Spleen (tissue), 11 donors: ENCODE data around the gene MDM4. TPM values are rescaled to one million over a fixed set of nuclear protein-coding genes. Genes with fewer than 3 reads are reported as not detected.

Source experiments
- DNase-seq: peaks from one replicate; pipeline ENCODE4 v3.0.0-alpha.2; 2020
- H3K27ac ChIP-seq, 8 donors: fragments of 200-600 bp; sonication (generic) in 7 of 8; 1 replicate in 4 of 8; 2 replicates in 4 of 8; pipeline versions ENCODE4 v1.5.0 to v1.8.0; 2016 to 2021; ENCODE audit warnings: inconsistent platforms in 4 of 8, mild to moderate bottlenecking in 4 of 8, moderate library complexity in 1 of 8
- H3K27me3 ChIP-seq, 7 donors: fragments of 200-600 bp; sonication (generic) in 6 of 7; replicated peaks in 1 of 7; 1 replicate in 4 of 7; 2 replicates in 3 of 7; pipeline versions ENCODE4 v1.5.0 to v1.8.0; 2016 to 2021; ENCODE audit warnings: inconsistent platforms in 3 of 7, mild to moderate bottlenecking in 1 of 7
- H3K36me3 ChIP-seq, 6 donors: fragments of 200-600 bp; sonication (generic) in 5 of 6; 1 replicate in 4 of 6; 2 replicates in 2 of 6; pipeline versions ENCODE4 v1.5.0 to v1.8.0; 2016 to 2021; ENCODE audit warnings: inconsistent platforms in 2 of 6
- H3K4me1 ChIP-seq, 6 donors: fragments of 200-600 bp; sonication (generic) in 5 of 6; 1 replicate in 3 of 6; 2 replicates in 3 of 6; pipeline versions ENCODE4 v1.5.0 to v1.8.0; 2016 to 2021; ENCODE audit warnings: inconsistent platforms in 3 of 6
- H3K4me3 ChIP-seq, 8 donors: fragments of 200-600 bp; sonication (generic) in 7 of 8; 1 replicate in 4 of 8; 2 replicates in 4 of 8; pipeline versions ENCODE4 v1.5.0 to v1.8.0; 2016 to 2021; ENCODE audit warnings: inconsistent platforms in 4 of 8, mild to moderate bottlenecking in 4 of 8, moderate library complexity in 2 of 8
- H3K9me3 ChIP-seq, 8 donors: fragments of 200-600 bp; sonication (generic) in 7 of 8; 1 replicate in 4 of 8; 2 replicates in 4 of 8; pipeline versions ENCODE4 v1.5.0 to v1.8.0; 2016 to 2021; ENCODE audit warnings: inconsistent platforms in 4 of 8
- CTCF ChIP-seq, 11 experiments: fragments of 200-600 bp in 7 of 11; fragments of 450-650 bp in 4 of 11; sonication (generic) in 4 of 11; IDR thresholded peaks in 8 of 11; conservative IDR thresholded peaks in 3 of 11; 1 replicate in 7 of 11; 2 replicates in 4 of 11; pipeline versions ENCODE4 v1.4.0 to v1.8.0; 2016 to 2021; ENCODE audit warnings: antibody characterized with exemption in 11 of 11, inconsistent platforms in 4 of 11, mild to moderate bottlenecking in 1 of 11
- POLR2A ChIP-seq, 3 donors: fragments of 450-650 bp; IDR thresholded peaks; one replicate each; pipeline ENCODE4 v1.5.1; 2017; ENCODE audit warnings: antibody characterized with exemption in 3 of 3, mild to moderate bottlenecking in 1 of 3
- POLR2AphosphoS5 ChIP-seq, 3 donors: sonication (generic); formaldehyde crosslinking; IDR thresholded peaks; one replicate each; pipeline ENCODE4 v1.5.1; 2017; ENCODE audit warnings: antibody characterized with exemption in 3 of 3
- WGBS, 5 donors: extraction: QIAGEN DNeasy Blood & Tissue Kit in 3 of 5; methylation state at CpG; one replicate each; pipeline versions ENCODE4 v1.1.5 to v1.1.7; 2013 to 2018; 5-methylcytosine and 5-hydroxymethylcytosine counted together
- intact Hi-C: fragments of 100-400 bp; cut with DNase I; formaldehyde crosslinking; loops from one replicate; pipeline ENCODE4 v1.15.0; 2023; ENCODE audit warnings: low total_unique reads
- polyA plus RNA-seq, 3 donors: library from polyadenylated mRNA; stranded (reverse); fragments of 200-250 nt; gene quantifications; one replicate each; pipeline ENCODE4 v1.2.1, GENCODE V29; 2013
- total RNA-seq, 7 donors: library from RNA; depleted of rRNA in 3 of 7; stranded (reverse); fragments of >200 nt in 3 of 7; fragmentation: NEBNext Ultra II Directional in 4 of 7; extraction: Animal tissue kit (Norgen Biotek cat#: 25700) in 4 of 7; gene quantifications; one replicate each; pipeline versions ENCODE4 v1.1.0 to v1.2.1, GENCODE V29; 2016 to 2021
- donor health status: healthy with polysubstance abuse.
- donor health status: DM: no; HTN: no; CAD: no; lungs with moderate emphysema.
- donor health status: DM: no; HTN: no; CAD: no.
- donor health status: Bipolar disorder and iron deficiency.
- donor health status: healthy.
- donor health status: DM: no; HTN: no; CAD: no.
- donor health status: DM: yes; HTN: yes; CAD: no.

MDM4 gene
- total and polyA plus RNA-seq, 10 donors: 10.6 to 192 (median 157) TPM

GRCh38 chr1:204588826-204589225 lies 72.6 kb downstream of the MDM4 start:
- Histone ChIP-seq H3K27me3 (no peaks in the 10 kb centered on the region), H3K36me3 (no peaks in the 10 kb centered on the region), H3K4me3 (no peak overlapping the region), H3K4me1 (peaks cover 0 to 16% (median 0%) of the 10 kb centered on the region in 6 donors), H3K9me3 (no peaks in the 10 kb centered on the region), H3K27ac (no peak overlapping the region)
- intact Hi-C loops: no loop called here
- WGBS, 5 donors: 81 to 92% (median 87%) methylated on average over 5 of the region's 5 CpGs
- TF ChIP-seq POLR2A (IDR thresholded peaks at IDR 0.05) (no peak), CTCF (IDR thresholded peaks at IDR 0.05 in 8 of 11, conservative IDR thresholded peaks at IDR 0.05 in 3 of 11) (no peak), POLR2AphosphoS5 (IDR thresholded peaks at IDR 0.05) (no peak)
- DNase-seq: no peak

GRCh38 chr1:204589409-204590038 lies 73.3 kb downstream of the MDM4 start:
- H3K4me3 ChIP-seq: no peak overlapping the region
- H3K4me1 ChIP-seq: peaks cover 0 to 9% (median 0%) of the 10 kb centered on the region in 6 donors
- no peaks in the 10 kb centered on the region for H3K36me3 ChIP-seq
- H3K27ac ChIP-seq: no peak overlapping the region
- H3K27me3 ChIP-seq: no peaks in the 10 kb centered on the region
- intact Hi-C loops: no loop called here
- no peak for DNase-seq
- TF ChIP-seq POLR2AphosphoS5 (IDR thresholded peaks at IDR 0.05): no peak
- TF ChIP-seq CTCF (IDR thresholded peaks at IDR 0.05 in 8 of 11, conservative IDR thresholded peaks at IDR 0.05 in 3 of 11): no peak
- no peak for TF ChIP-seq POLR2A (IDR thresholded peaks at IDR 0.05)
- no peaks in the 10 kb centered on the region for H3K9me3 ChIP-seq
- WGBS, 5 donors: 70 to 84% (median 76%) methylated on average over 8 of the region's 8 CpGs

- H3K27ac ChIP-seq: no peak overlapping the region
- no peaks in the 10 kb centered on the region for H3K4me1 ChIP-seq
- TF ChIP-seq CTCF (IDR thresholded peaks at IDR 0.05 in 8 of 11, conservative IDR thresholded peaks at IDR 0.05 in 3 of 11): no peak
- TF ChIP-seq POLR2A (IDR thresholded peaks at IDR 0.05): no peak
- no peak for TF ChIP-seq POLR2AphosphoS5 (IDR thresholded peaks at IDR 0.05)
- H3K9me3 ChIP-seq: no peaks in the 10 kb centered on the region
- 85 to 91% (median 86%) methylated on average over 3 of the region's 3 CpGs for WGBS, 5 donors
- H3K27me3 ChIP-seq: no peaks in the 10 kb centered on the region
- no peak for DNase-seq
- H3K4me3 ChIP-seq: no peak overlapping the region
- intact Hi-C loops: no loop called here
- H3K36me3 ChIP-seq: peaks cover 0 to 12% (median 0%) of the 10 kb centered on the region in 6 donors
Measured at GRCh38 chr1:204591473-204592090, 75.4 kb downstream of the MDM4 start.

- no peak overlapping the region for H3K27ac ChIP-seq
- TF ChIP-seq CTCF (IDR thresholded peaks at IDR 0.05 in 8 of 11, conservative IDR thresholded peaks at IDR 0.05 in 3 of 11) (no peak), POLR2AphosphoS5 (IDR thresholded peaks at IDR 0.05) (no peak), POLR2A (IDR thresholded peaks at IDR 0.05) (no peak)
- no peak for DNase-seq
- H3K36me3 ChIP-seq: peaks cover 0 to 20% (median 0%) of the 10 kb centered on the region in 6 donors
- intact Hi-C loops: no loop called here
- no peaks in the 10 kb centered on the region for H3K9me3 ChIP-seq
- no peaks in the 10 kb centered on the region for H3K4me1 ChIP-seq
- 66 to 73% (median 71%) methylated on average over 10 of the region's 10 CpGs for WGBS, 5 donors
- H3K4me3 ChIP-seq: no peak overlapping the region
- no peaks in the 10 kb centered on the region for H3K27me3 ChIP-seq
Measured at GRCh38 chr1:204592246-204592948, 76.2 kb downstream of the MDM4 start.
